Spleen (tissue), 11 donors: ENCODE results near the gene DENR. TPM values are rescaled to one million over a fixed set of nuclear protein-coding genes. Genes with fewer than 3 reads are reported as not detected.

Experiments
- DNase-seq: peaks from one replicate; pipeline ENCODE4 v3.0.0-alpha.2; 2020
- H3K27ac ChIP-seq, 8 donors: fragments of 200-600 bp; sonication (generic) in 7 of 8; 1 replicate in 4 of 8; 2 replicates in 4 of 8; pipeline versions ENCODE4 v1.5.0 to v1.8.0; 2016 to 2021; ENCODE audit warnings: inconsistent platforms in 4 of 8, mild to moderate bottlenecking in 4 of 8, moderate library complexity in 1 of 8
- H3K27me3 ChIP-seq, 7 donors: fragments of 200-600 bp; sonication (generic) in 6 of 7; replicated peaks in 1 of 7; 1 replicate in 4 of 7; 2 replicates in 3 of 7; pipeline versions ENCODE4 v1.5.0 to v1.8.0; 2016 to 2021; ENCODE audit warnings: inconsistent platforms in 3 of 7, mild to moderate bottlenecking in 1 of 7
- H3K36me3 ChIP-seq, 6 donors: fragments of 200-600 bp; sonication (generic) in 5 of 6; 1 replicate in 4 of 6; 2 replicates in 2 of 6; pipeline versions ENCODE4 v1.5.0 to v1.8.0; 2016 to 2021; ENCODE audit warnings: inconsistent platforms in 2 of 6
- H3K4me1 ChIP-seq, 6 donors: fragments of 200-600 bp; sonication (generic) in 5 of 6; 1 replicate in 3 of 6; 2 replicates in 3 of 6; pipeline versions ENCODE4 v1.5.0 to v1.8.0; 2016 to 2021; ENCODE audit warnings: inconsistent platforms in 3 of 6
- H3K4me3 ChIP-seq, 8 donors: fragments of 200-600 bp; sonication (generic) in 7 of 8; 1 replicate in 4 of 8; 2 replicates in 4 of 8; pipeline versions ENCODE4 v1.5.0 to v1.8.0; 2016 to 2021; ENCODE audit warnings: inconsistent platforms in 4 of 8, mild to moderate bottlenecking in 4 of 8, moderate library complexity in 2 of 8
- H3K9me3 ChIP-seq, 8 donors: fragments of 200-600 bp; sonication (generic) in 7 of 8; 1 replicate in 4 of 8; 2 replicates in 4 of 8; pipeline versions ENCODE4 v1.5.0 to v1.8.0; 2016 to 2021; ENCODE audit warnings: inconsistent platforms in 4 of 8
- CTCF ChIP-seq, 11 experiments: fragments of 200-600 bp in 7 of 11; fragments of 450-650 bp in 4 of 11; sonication (generic) in 4 of 11; IDR thresholded peaks in 8 of 11; conservative IDR thresholded peaks in 3 of 11; 1 replicate in 7 of 11; 2 replicates in 4 of 11; pipeline versions ENCODE4 v1.4.0 to v1.8.0; 2016 to 2021; ENCODE audit warnings: antibody characterized with exemption in 11 of 11, inconsistent platforms in 4 of 11, mild to moderate bottlenecking in 1 of 11
- POLR2A ChIP-seq, 3 donors: fragments of 450-650 bp; IDR thresholded peaks; one replicate each; pipeline ENCODE4 v1.5.1; 2017; ENCODE audit warnings: antibody characterized with exemption in 3 of 3, mild to moderate bottlenecking in 1 of 3
- POLR2AphosphoS5 ChIP-seq, 3 donors: sonication (generic); formaldehyde crosslinking; IDR thresholded peaks; one replicate each; pipeline ENCODE4 v1.5.1; 2017; ENCODE audit warnings: antibody characterized with exemption in 3 of 3
- WGBS, 5 donors: extraction: QIAGEN DNeasy Blood & Tissue Kit in 3 of 5; methylation state at CpG; one replicate each; pipeline versions ENCODE4 v1.1.5 to v1.1.7; 2013 to 2018; 5-methylcytosine and 5-hydroxymethylcytosine counted together
- intact Hi-C: fragments of 100-400 bp; cut with DNase I; formaldehyde crosslinking; loops from one replicate; pipeline ENCODE4 v1.15.0; 2023; ENCODE audit warnings: low total_unique reads
- polyA plus RNA-seq, 3 donors: library from polyadenylated mRNA; stranded (reverse); fragments of 200-250 nt; gene quantifications; one replicate each; pipeline ENCODE4 v1.2.1, GENCODE V29; 2013
- total RNA-seq, 7 donors: library from RNA; depleted of rRNA in 3 of 7; stranded (reverse); fragments of >200 nt in 3 of 7; fragmentation: NEBNext Ultra II Directional in 4 of 7; extraction: Animal tissue kit (Norgen Biotek cat#: 25700) in 4 of 7; gene quantifications; one replicate each; pipeline versions ENCODE4 v1.1.0 to v1.2.1, GENCODE V29; 2016 to 2021
- donor health status: healthy with polysubstance abuse.
- donor health status: DM: no; HTN: no; CAD: no; lungs with moderate emphysema.
- donor health status: DM: no; HTN: no; CAD: no.
- donor health status: Bipolar disorder and iron deficiency.
- donor health status: healthy.
- donor health status: DM: no; HTN: no; CAD: no.
- donor health status: DM: yes; HTN: yes; CAD: no.

The DENR gene
- total and polyA plus RNA-seq, 10 donors: 26.6 to 41.7 (median 35.9) TPM

GRCh38 chr12:122757568-122757967 lies 4.9 kb downstream of the DENR start:
- Histone ChIP-seq H3K9me3 (no peaks in the 10 kb centered on the region), H3K36me3 (peaks cover 0 to 91% (median 72%) of the 10 kb centered on the region in 6 donors), H3K4me1 (peaks cover 9 to 70% (median 23%) of the 10 kb centered on the region in 6 donors), H3K27ac (no peak overlapping the region), H3K4me3 (no peak overlapping the region), H3K27me3 (peaks cover 0 to 2% (median 0%) of the 10 kb centered on the region in 7 donors)
- intact Hi-C loops: no loop called here
- TF ChIP-seq POLR2A (IDR thresholded peaks at IDR 0.05) (no peak), CTCF (IDR thresholded peaks at IDR 0.05 in 8 of 11, conservative IDR thresholded peaks at IDR 0.05 in 3 of 11) (no peak), POLR2AphosphoS5 (IDR thresholded peaks at IDR 0.05) (no peak)
- WGBS, 5 donors: 78 to 92% (median 84%) methylated on average over 1 of the region's 1 CpG
- DNase-seq: no peak

GRCh38 chr12:122785503-122785902 lies 32.9 kb downstream of the DENR start:
- Histone ChIP-seq H3K9me3 (no peaks in the 10 kb centered on the region), H3K4me3 (no peak overlapping the region), H3K27ac (no peak overlapping the region), H3K4me1 (no peaks in the 10 kb centered on the region), H3K27me3 (no peaks in the 10 kb centered on the region), H3K36me3 (no peaks in the 10 kb centered on the region)
- 70 to 82% (median 78%) methylated on average over 7 of the region's 7 CpGs for WGBS, 5 donors
- TF ChIP-seq POLR2AphosphoS5 (IDR thresholded peaks at IDR 0.05): no peak
- TF ChIP-seq POLR2A (IDR thresholded peaks at IDR 0.05): no peak
- TF ChIP-seq CTCF (IDR thresholded peaks at IDR 0.05 in 8 of 11, conservative IDR thresholded peaks at IDR 0.05 in 3 of 11): no peak
- intact Hi-C loops: no loop called here
- no peak for DNase-seq

DNA sequence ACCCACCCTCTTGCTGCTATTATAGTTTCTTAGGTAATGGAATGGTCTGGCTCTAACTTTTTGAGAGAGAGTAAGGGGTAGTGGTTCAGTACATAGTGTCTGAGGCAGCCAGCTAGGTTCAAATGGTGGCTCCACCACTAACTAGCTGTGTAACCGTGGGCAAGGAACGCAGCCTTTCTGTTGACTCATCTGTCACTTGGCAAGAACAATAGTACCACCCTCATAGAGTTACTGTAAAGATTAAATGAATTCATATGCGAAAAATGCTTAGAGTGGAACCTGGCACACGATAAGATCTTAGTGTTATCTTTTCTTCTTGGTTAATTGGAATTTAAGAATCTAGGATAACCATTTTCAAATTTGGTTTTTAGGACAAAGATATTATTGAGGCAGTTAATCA lies 35.8 kb downstream of the DENR start:
- H3K4me3 ChIP-seq: no peak overlapping the region
- H3K27me3 ChIP-seq: no peaks in the 10 kb centered on the region
- 86 to 93% (median 91%) methylated on average over 4 of the region's 4 CpGs for WGBS, 5 donors
- H3K36me3 ChIP-seq: no peaks in the 10 kb centered on the region
- no peak overlapping the region for H3K27ac ChIP-seq
- no peak for DNase-seq
- peaks cover 0 to 1% (median under 1%) of the 10 kb centered on the region in 6 donors for H3K4me1 ChIP-seq
- intact Hi-C loops: no loop called here
- TF ChIP-seq POLR2A (IDR thresholded peaks at IDR 0.05) (no peak), POLR2AphosphoS5 (IDR thresholded peaks at IDR 0.05) (no peak), CTCF (IDR thresholded peaks at IDR 0.05 in 8 of 11, conservative IDR thresholded peaks at IDR 0.05 in 3 of 11) (no peak)
- no peaks in the 10 kb centered on the region for H3K9me3 ChIP-seq

GRCh38 chr12:122789637-122790036 lies 37.0 kb downstream of the DENR start:
- Histone ChIP-seq H3K4me3 (no peak overlapping the region), H3K27me3 (no peaks in the 10 kb centered on the region), H3K4me1 (peaks cover 0 to 9% (median 7%) of the 10 kb centered on the region in 6 donors), H3K36me3 (no peaks in the 10 kb centered on the region), H3K9me3 (no peaks in the 10 kb centered on the region), H3K27ac (no peak overlapping the region)
- 85 to 96% (median 88%) methylated on average over 5 of the region's 5 CpGs for WGBS, 5 donors
- DNase-seq: no peak
- TF ChIP-seq POLR2AphosphoS5 (IDR thresholded peaks at IDR 0.05): no peak
- intact Hi-C loops: no loop called here
